GM12874 (cell line): ENCODE results near the gene MAP1A.

Experiments
- CTCF ChIP-seq: IDR thresholded peaks from 2 replicates; pipeline ENCODE4 v1.5.1; 2011; ENCODE audit warnings: low read depth, mild to moderate bottlenecking, control low read depth, low read length, moderate library complexity; ENCODE audit not compliant: insufficient read depth

The MAP1A gene

GRCh38 chr15:43517354-43518196 is at the start of gene MAP1A:
Gene MAP1A (plus strand): TSS chr15:43517608. CDS start chr15:43521474, 3,866 bp downstream.
- TF ChIP-seq CTCF = no peak

DNA sequence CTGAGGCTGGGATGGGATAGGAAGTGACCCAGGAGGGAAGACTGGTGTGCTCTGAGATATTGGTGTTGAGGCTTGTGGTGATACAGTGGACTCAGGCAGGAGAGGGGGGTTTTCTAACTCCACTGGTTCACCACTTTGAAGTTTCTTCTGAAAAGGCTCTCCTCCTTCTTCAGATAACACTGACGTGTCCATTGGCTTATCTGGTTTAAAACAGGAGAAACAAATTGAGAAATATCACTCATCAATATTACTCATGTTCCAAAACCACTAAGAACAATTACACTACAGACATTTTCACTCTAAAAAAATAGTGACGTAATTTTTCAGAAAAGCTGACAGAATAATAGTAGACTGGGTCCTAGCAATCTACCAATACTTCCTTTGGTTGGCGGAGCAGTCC is 47.5 kb upstream of the MAP1A start:
- no peak for TF ChIP-seq CTCF

DNA sequence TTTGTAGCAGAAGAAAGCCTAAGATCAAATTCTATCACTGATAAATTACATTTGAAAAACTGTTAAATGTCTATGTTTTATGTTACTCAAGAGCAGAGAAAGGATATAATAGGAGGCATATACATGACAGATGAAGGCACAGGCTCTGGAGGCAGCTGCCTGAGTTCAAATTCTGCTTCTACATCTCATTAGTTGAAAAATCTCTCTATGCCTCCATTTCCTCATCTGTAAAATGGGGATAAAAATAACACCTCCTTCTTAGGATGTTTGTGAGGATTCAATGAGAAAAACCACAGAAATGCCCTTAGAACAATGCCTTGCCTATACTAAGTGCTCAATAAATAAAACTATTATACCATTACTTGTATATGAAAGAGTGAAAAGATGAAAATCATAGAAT is 45.4 kb upstream of the MAP1A start:
- no peak for TF ChIP-seq CTCF

- TF ChIP-seq CTCF = no peak
Measured at GRCh38 chr15:43473885-43474284, 43.5 kb upstream of the MAP1A start.

- peak; percentile 3; the same call in 1 of the 2 replicates for TF ChIP-seq CTCF
Measured at GRCh38 chr15:43483297-43484128, 33.9 kb upstream of the MAP1A start.

- TF ChIP-seq CTCF = no peak
Measured at GRCh38 chr15:43484455-43484854, 33.0 kb upstream of the MAP1A start.

GRCh38 chr15:43487271-43487895 is 30.0 kb upstream of the MAP1A start:
- TF ChIP-seq CTCF = no peak
